HG02840 (cell line): ENCODE results near the gene MGAT4D.
A peak's percentile ranks its signal among the peaks of the same experiment; 100 is the strongest.
"Not testable (repeated sequence)": the region's sequence is repeated elsewhere in the genome, so short reads cannot be mapped to it uniquely, and the experiment has no call there.

Source experiments
- ATAC-seq: cut with Tn5 transposase; IDR thresholded peaks from one replicate; pipeline ENCODE4 v1.9.1; 2021; ENCODE audit warnings: mild to moderate bottlenecking, moderate library complexity, moderate number of reproducible peaks; ENCODE audit not compliant: unreplicated experiment, low FRiP score

Gene MGAT4D

DNA sequence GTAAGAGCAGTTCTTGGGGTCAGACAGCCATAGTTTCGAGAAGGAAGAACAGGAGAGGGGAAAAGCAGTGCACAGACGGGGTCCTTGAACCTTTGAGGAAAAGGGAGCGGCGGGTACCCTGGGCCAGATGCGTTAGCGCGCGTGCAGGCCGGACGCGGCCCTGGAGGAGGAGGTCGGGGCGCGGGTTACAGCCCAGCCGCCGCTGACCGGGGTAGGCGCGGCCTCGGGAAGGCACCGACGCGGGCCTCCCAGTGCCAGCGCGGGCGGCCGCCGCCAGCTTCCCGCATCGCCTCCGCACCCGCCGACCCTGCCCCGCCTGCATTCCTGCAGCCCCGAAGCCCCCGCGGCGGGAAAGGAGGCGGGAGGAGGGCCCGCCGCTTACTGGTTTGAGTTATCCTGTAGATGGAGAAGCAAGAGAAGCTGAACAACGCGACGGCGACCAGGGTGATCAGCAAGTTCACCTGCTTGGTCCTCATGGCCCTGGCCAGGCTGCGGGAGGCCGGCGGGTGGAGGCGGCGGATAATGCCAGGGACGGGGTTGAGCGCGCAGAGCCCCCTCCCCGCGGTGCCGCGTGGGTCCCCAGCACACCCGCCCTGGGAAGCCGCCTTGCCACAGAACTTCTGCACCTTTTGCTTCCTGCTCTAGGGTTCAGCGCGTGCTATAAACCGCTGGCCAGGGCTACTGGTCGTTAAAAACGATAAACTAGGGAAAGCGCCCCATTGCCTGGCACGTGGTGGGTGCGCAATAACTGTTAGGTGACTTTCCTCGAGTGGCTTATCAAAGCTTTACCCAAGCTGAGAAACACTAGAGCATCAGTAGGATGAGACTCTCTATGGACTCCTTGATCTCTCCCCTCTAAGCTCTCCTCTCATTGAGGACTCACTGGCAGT, at the start of gene MGAT4D:
MGAT4D (minus strand) TSS at position 547 of the 890 bp plus-strand sequence; CDS start at position 476, 71 bp downstream.
- ATAC-seq: no peak

DNA sequence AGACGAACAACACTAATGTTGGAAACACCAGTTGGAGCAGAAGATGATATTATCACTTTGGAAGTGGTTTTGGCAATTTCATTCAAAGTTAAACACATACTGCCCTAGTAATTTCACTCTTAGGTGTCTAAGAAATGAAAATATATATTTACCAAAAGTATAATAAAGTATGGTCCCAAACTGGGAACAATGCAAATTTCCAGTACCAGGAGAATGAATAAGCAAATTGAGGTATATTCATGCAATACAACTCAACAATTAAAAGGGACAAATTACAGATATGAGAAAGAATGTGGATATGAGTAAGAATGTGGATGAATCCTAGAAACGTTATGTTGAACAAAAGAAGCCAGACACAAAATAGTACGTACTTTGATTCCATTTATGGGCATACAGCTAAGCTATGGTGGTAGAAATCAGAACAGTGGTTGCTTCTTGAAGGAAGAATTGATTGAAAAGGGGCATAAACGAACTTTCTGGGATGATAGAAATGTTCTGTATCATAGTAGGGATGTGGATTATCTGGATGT, 35.9 kb upstream of the MGAT4D start:
- ATAC-seq: no peak

DNA sequence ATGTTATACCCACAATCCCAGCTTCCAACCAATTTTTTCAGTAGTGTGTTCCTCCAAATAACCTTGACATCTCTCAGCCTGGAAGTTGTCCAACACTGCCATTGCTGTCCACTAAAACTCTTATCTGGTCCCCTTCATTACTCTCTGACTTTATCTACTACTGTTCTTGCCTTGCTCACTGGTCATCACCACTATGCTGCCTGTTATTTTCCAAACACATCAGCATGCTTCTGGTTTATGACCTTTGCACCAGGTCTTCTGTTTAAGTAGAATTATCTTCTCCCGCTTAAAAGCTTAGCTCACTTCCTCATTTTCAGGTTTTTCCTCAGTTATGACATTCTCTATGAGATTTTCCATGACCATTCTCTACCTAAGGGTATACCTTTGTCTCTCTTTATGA, 31.3 kb upstream of the MGAT4D start:
- no peak for ATAC-seq

DNA sequence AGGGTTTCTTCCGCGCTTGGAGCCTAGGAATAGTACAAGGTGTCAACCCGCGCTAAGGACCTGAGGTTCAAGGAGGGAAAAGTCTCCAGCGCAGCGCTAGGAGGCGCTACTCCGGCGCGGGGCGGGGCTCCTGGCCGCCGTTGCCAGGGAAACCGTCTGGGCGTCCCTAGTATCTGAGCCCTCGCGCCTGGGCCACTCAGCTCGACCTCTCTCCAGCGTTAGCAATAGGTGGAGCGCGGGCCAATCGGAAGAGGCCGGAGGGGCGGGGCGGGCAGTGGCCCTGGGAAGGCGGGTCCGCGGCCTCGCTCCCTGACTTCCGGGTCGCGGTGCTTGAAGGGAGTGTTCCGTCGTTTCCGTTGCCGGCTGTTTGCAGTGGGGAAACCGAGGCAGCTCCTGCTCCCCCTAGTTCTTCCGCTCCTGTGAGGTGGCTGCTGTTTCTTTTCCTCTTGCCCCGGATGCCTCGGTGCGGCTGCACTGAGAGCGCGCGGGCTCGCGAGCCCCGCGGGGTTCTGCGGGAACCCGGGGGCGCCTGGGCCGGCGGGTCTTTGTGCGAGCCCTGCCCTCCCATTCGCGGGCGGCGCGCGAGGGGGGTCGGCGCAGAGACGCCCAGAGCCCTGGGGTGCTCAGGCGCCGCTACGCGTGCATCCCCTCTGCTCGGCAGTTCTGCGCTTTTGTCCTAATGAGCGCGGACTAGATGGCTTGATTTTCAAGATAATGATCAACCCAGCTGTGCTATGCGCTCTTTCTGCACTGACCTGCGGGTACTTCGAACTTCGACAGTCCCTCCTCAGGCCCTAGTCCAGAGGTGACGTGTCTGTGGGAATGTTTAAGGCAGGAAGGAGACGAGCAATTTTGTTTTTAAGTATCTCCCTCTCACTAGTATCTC, 26.0 kb upstream of the MGAT4D start, which contains the start of gene ELMOD2:
ELMOD2 (plus strand) TSS at position 312 of the 886 bp plus-strand sequence. CDS start 1,261 bp downstream, outside the sequence.
- ATAC-seq: peak; percentile 100

DNA sequence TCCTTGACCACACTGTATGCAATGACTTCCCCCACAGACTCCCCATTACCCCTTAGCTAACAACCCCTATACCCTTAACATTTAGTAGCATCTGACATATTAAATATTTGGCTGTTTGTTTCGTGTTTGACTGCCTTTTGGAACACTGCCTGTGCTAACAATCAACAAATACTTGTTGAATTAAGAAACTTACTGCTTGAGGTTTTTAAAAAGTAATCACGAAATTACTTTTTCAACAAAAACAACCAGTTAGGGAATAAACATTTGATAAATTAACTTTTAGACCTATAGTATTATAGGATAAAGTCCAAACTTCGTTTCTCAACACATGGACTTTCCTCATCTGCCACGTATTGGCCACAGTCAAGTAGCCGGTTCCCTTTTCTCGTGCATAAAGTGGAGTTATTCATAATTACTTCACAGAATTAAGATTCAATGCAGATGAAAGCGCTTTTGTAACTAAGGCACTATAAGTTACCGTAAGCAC, 25.3 kb upstream of the MGAT4D start:
- peak; percentile 10 for ATAC-seq

DNA sequence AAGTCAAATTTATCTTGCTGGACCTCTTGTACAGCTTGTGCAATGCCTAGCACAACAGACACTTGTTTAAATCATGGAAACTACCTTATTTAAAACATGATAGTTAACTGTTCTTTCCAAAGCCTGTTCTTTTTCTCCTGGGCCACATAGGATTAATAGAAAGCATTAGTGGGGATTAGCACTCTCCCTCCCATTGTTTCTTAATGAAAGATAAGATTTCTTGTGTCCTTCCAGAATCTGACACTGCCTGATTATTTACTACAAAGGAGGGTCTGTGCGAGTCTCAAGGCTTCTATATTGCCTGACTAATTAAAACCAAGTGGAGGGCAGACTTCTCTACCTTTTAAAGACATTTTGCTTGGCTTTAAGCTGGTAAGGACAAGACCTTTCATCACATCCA, 17.3 kb upstream of the MGAT4D start:
- ATAC-seq: no peak

DNA sequence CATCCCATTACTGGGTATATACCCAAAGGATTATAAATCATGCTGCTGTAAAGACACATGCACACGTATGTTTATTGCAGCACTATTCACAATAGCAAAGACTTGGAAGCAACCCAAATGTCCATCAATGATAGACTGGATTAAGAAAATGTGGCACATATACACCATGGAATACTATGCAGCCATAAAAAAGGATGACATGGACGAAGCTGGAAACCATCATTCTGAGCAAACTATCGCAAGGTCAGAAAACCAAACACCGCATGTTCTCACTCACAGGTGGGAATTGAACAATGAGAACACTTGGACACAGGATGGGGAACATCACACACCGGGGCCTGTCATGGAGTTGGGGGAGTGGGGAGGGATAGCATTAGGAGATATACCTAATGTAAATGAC, 15.7 kb upstream of the MGAT4D start:
- ATAC-seq: not testable (repeated sequence)

DNA sequence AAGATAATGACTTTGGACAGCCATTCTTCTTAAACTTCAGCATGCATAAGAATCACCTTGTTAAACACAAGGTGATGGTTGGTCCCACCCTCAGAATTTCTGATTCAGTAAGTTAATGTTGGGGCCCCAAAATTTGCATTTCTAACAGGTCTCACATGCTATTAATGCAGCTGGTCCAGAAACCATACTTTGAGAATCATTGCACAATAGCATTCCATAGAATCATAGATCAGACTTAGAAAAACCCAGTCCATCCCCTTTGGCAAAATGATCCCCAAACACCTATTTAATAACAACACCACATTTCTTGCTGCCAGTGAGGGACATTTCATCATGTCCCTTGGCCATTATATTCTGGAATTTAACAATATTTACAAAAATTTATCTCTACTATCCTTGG, 6.2 kb upstream of the MGAT4D start:
- ATAC-seq: no peak

DNA sequence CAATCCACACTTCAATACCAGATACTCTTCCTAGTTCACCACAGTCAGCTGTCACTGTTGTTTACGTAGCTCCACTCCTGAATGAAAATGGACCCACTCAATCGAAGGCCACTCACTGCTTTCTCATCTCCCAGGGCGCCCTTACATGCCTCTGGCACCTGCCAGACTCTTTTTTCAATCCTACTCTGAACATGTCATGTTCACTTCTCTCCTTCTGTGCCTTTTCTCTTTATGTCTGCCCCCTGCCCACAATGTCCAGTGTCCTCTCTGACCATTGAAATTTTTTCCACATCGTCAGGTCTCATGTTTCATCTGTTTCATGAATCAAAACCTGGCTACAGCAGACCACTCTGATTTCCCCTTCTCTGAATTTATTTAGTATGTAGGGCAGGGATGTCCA, 1.3 kb upstream of the MGAT4D start:
- ATAC-seq: no peak

DNA sequence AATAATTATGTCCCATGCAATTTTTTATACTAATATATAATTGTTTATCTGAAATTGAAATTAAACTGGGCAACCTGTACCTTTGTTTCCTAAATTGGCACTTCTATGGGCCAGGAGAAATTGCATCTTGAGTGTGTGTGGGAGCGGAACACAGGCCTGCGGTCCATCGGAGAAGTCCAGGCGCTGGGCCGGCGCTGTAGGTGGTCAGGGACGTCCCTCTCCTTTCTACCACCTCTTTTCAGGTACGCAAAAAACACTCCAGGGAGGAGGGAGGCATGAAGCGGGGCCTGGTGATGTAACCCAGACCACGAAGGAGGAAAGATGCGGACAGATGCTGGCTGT, 717 bp downstream of the MGAT4D start:
- ATAC-seq: no peak

DNA sequence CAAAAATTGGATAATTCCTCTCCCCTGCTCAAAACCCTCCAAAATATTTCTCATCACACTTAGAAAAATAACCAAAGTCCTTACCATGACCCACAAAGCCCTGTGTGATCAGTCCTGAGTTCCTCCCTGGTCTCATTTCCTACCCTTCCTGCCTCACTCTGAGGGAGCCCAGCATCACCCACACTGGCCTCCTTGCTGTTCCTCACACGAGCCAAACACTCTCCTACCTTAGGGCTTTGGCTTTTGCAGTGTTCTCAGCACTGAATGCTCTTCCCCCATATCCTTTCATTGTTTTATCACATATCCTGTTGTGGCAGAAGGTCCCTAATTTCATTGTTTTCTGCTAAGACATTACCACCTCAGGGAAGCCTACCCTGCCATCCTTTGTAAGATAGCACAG, 12.2 kb downstream of the MGAT4D start:
- ATAC-seq: no peak

DNA sequence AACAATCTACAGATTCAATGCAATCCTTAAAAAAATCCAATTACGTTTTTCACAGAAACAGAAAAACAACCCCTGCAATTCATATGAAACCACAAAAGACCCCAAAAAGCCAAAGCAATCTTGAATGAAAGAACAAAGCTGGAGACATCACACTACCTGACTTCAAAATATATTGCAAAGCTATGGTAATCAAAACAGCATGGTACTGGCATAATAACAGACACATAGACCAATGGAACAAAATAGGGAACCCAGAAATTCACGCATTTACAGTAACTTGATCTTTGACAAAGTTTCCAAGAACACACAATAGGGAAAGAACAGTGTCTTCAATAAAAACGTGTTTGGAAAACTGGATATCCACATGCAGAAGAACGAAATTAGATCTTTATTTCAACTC, 14.6 kb downstream of the MGAT4D start:
- no peak for ATAC-seq

DNA sequence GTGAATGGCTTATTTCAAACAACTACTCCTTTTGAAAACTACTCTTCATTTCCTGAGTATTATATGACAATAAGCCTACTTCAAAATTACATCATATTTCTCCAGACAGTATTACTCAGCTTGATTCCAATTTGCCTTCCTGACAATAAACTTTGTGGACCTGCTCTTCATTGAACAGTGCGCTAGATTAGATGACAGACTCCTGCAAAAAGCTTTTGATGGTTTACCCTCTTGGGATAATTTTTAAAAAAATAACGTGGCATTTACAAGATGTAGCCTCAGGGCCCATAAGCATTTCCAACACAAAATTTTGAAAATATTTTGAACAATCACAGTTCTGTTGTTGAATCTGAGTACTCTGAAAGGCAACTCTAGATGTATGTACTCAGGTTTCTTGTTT, 25.9 kb downstream of the MGAT4D start:
- ATAC-seq: no peak

DNA sequence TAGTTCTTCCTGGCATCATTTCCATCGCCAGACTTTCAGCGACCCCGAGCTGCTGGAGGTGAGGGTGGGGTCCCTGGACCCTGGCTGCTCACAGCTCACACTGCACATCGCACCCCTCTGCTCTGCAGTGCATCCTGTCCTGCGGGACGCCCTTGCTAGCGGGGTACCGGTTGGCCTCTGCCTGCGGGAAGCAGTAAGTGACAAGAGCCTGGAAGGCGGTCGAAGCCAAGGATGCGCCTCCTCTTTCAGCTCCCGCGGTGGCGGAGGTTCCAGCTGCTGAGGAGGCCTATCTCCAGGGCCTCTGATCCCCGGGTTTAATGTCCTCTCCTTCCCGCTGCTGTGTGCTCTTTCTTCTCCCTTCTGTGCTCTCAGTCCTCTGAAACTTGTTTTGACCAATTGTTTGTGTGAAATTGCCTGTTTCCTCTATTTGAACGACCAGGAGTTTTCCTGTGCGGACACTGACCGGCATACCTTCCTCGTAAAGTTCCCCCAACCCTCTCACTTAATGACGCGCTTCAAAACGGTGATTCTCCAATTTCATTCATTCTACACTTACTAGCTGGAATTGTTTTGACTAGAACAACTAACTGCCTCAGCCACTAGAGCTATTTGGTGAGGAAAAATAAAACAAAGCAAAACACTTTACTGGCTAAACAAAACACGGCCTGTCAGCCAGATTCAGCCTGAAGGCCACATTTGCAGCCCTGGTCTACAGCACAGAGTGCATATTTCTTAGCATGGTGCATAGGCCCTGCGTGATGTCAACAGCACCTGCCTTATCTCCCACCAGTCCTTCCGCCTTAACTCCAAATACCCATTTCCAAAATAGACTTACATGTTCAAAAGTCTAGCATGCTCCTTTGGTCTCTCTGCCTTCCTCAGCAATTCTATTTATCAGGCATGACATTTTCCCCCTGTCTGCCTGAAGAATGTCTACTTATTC, 28.0 kb downstream of the MGAT4D start:
- no peak for ATAC-seq

DNA sequence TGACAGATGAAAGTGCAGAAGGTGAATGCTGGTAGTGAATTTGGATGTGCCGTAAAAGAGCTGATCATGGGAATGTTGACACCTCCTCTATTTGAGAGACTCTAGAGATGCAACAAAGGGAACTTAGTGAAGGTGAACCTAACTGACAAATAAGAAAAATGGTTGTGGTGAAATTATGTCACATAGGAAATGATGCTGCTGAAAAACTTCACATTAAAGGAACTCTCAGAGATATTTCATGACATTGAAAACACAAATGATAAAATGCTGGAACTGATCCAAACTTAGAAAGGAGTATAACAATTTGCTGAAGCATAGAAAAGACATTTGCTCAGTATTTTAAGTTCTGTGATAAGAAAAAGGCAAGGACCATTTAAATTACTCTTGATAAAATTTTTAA, 31.9 kb downstream of the MGAT4D start:
- ATAC-seq: no peak

DNA sequence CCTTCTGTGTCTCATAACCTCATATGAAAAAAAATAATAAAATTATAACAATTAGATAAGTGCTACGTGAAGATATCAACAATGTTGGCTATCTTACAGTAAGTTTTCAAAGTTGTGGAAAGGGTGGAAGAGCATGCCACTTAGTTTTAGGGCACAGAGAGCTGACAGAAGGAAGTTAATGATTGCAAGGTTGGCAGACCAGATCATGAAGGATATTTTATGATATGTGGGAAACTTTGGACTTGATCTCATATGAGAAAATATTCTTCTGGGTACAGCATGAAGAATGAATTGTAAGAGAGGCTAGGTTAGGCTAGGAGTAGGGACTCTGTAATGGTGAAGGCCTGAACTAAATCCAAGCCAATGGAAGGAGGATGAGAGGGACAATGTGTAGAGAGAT, 34.5 kb downstream of the MGAT4D start:
- ATAC-seq: no peak

DNA sequence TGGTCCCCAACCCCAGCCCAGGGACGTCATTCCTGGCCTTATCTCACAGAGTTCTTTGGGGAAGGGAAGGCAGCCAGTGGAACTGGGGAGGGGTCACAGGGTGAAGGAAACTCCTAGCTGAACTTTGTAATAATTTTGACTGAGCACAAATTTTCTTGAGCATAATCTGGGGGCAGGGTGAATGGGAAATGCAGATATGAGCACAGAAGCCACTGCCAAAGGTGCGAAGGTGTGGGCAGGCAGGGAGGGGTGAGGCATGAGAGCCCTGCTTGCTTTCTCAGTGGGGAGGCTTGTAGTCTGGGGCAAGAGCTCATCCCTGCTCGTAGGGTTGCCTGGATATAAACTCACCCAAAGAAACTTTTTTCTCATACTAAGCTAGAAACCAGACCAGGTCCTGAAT, 34.9 kb downstream of the MGAT4D start:
- no peak for ATAC-seq

DNA sequence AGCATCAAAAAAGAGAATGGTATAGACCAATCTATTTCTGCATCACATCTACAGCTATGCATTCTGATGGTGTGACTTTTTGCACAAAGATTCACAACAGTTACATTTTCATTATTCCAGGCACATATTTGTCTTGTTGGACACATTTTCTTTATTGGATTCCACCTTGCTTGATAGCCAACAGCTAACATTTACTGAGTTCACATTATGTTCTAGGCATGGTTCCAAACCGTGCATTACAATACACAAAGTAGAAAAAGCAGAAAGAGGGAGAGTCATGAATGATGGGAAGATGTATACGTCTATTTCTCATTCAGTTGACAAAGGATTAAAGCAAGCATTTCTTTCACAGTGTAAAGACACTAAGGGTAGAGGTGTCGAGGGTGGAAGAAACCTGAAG, 47.7 kb downstream of the MGAT4D start:
- ATAC-seq: no peak

DNA sequence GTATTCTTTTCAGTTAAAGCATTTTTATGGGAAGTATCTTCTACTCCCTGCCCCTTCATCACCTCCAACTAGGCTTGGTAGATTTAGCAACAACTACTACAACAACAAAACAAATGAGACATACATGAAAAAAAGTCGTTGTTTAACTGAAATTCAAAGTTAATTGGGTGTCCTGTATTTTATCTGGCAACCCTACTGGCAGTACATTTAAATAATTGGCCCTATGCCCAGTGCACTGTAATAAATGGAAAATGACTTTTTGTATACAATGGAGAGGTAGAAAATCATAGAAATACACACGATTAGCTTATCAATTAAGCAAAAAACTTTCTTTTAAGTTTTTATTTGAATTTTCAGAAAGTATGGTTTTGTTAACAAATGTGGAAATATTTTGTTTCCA, 49.3 kb downstream of the MGAT4D start:
- no peak for ATAC-seq

DNA sequence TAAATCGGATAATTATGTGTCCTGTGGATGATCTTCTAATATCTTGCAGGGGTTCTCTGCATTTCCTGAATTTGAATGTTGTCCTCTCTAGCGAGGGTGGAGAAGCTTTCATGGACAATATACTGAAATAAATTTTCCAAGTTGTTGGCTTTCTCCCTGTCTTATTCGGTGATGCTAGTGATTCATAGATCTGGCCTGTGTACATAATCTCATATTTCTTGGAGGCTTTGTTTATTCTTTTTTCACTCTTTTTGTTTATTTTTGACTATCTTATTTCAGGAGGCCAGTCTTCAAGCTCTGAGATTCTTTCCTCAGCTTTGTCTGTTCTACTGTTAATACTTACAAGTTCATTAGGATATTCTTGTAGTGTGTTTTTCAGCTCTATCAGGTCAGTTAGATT, 49.9 kb downstream of the MGAT4D start:
- ATAC-seq: no peak
